ENCODE data around the gene SMCHD1.
"Not testable (repeated sequence)": the region's sequence is repeated elsewhere in the genome, so short reads cannot be mapped to it uniquely, and the experiment has no call there.

SMCHD1 gene

GRCh38 chr18:2651981-2652380 is 3.5 kb upstream of the SMCHD1 start:
- H3K27ac Mint-ChIP-seq, result no peak overlapping the region
- H3K4me1 Mint-ChIP-seq (ENCODE audit: low read depth), result peaks cover 25% of the 10 kb centered on the region
- peaks cover 4% of the 10 kb centered on the region for H3K36me3 Mint-ChIP-seq (ENCODE audit: low read depth)
- no peaks in the 10 kb centered on the region for H3K9me3 Mint-ChIP-seq
- H3K4me3 Mint-ChIP-seq, result no peak overlapping the region
- no peaks in the 10 kb centered on the region for H3K27me3 Mint-ChIP-seq

- H3K4me3 Mint-ChIP-seq, result no peak overlapping the region
- peaks cover 16% of the 10 kb centered on the region for H3K36me3 Mint-ChIP-seq (ENCODE audit: low read depth)
- H3K9me3 Mint-ChIP-seq, result no peaks in the 10 kb centered on the region
- peaks cover 33% of the 10 kb centered on the region for H3K4me1 Mint-ChIP-seq (ENCODE audit: low read depth)
- peak overlapping the region; percentile 58 for H3K27ac Mint-ChIP-seq
- no peaks in the 10 kb centered on the region for H3K27me3 Mint-ChIP-seq
Measured at GRCh38 chr18:2653467-2653866, 2.1 kb upstream of the SMCHD1 start.

DNA sequence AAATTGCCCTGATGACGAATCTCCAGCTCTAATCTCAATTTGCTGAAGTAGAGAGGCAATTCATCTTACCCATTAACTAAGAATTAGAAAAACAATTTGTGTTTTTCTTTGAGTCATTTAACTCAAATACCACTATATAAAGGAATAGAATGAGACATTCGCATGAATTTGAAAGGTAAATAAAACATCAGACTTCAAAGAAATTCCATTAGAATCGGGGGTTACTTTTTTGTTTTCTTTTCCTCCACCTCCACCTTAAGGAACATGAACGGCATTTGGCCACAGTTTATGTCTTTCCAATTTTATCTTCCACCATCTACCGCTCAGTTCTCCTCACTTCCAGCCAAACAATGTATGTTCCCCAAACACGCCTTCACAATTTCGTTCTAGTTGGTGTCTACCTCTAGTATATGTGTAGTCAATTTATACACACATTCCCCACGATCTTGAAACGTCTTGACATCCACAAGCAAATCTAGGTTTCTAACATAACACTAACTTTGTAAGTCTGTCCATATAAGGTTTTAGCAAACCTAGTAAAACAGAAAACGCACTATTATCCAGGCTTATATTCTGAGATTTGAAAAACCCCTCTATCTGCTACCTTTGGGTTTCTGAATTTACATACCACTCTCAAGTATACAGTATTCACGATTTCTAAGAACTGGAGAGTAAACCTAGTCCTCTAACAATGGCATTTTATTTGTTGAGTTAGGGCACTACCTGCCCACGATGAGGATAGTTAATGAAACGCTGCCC is 1.2 kb upstream of the SMCHD1 start:
- Mint-ChIP-seq H3K27me3 (no peaks in the 10 kb centered on the region), H3K36me3 (ENCODE audit: low read depth) (peaks cover 17% of the 10 kb centered on the region), H3K4me1 (ENCODE audit: low read depth) (peaks cover 38% of the 10 kb centered on the region), H3K27ac (peak overlapping the region; percentile 98), H3K4me3 (peak overlapping the region; percentile 90), H3K9me3 (no peaks in the 10 kb centered on the region)

GRCh38 chr18:2654928-2655177 is 673 bp upstream of the SMCHD1 start:
- peak overlapping the region; percentile 98 for H3K27ac Mint-ChIP-seq
- peaks cover 21% of the 10 kb centered on the region for H3K36me3 Mint-ChIP-seq (ENCODE audit: low read depth)
- peaks cover 41% of the 10 kb centered on the region for H3K4me1 Mint-ChIP-seq (ENCODE audit: low read depth)
- no peaks in the 10 kb centered on the region for H3K27me3 Mint-ChIP-seq
- H3K4me3 Mint-ChIP-seq, result peak overlapping the region; percentile 90
- H3K9me3 Mint-ChIP-seq, result no peaks in the 10 kb centered on the region

DNA sequence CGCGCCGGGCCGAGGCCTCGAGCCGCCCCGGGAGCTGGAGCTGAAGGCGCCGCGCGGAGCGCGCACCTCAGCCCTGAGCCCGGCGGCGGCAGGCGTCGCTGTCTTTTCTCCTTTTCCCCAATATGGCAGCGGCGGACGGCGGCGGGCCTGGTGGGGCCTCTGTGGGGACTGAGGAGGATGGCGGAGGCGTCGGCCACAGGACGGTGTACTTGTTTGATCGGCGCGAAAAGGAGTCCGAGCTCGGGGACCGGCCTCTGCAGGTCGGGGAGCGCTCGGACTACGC is 369 bp downstream of the SMCHD1 start:
- peak overlapping the region; percentile 96 for H3K27ac Mint-ChIP-seq
- H3K4me3 Mint-ChIP-seq, result peak overlapping the region; percentile 90
- H3K4me1 Mint-ChIP-seq (ENCODE audit: low read depth), result peaks cover 44% of the 10 kb centered on the region
- no peaks in the 10 kb centered on the region for H3K9me3 Mint-ChIP-seq
- H3K27me3 Mint-ChIP-seq, result no peaks in the 10 kb centered on the region
- H3K36me3 Mint-ChIP-seq (ENCODE audit: low read depth), result peaks cover 24% of the 10 kb centered on the region

- no peaks in the 10 kb centered on the region for H3K27me3 Mint-ChIP-seq
- H3K4me1 Mint-ChIP-seq (ENCODE audit: low read depth), result peaks cover 47% of the 10 kb centered on the region
- peak overlapping the region; percentile 96 for H3K27ac Mint-ChIP-seq
- H3K9me3 Mint-ChIP-seq, result no peaks in the 10 kb centered on the region
- peak overlapping the region; percentile 90 for H3K4me3 Mint-ChIP-seq
- peaks cover 27% of the 10 kb centered on the region for H3K36me3 Mint-ChIP-seq (ENCODE audit: low read depth)
Measured at GRCh38 chr18:2656237-2656980, 883 bp downstream of the SMCHD1 start.

DNA sequence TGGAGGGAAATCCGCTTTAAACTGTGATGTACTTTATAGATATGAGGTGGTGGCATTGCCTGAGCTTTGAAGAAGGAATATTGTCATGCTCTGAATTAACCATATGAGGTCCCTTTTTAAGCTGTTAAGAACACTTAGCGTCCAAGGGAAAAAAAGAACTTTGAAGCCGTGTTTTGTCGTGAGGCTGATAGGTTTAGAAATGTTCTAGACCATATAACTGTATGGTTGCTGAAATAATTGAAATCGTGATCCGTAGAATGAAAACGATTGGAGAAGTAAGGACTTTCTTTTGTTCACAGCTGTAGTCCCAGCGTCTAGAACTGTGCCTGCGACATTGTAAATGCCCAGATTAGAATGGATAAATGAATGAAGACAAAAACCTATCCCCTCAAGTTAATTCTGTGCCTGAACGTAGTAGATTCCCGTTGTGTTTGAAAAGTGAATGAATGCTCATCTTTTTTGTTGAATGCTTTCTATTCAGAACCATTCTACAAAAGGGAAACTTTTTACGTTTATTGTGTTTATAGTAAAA is 1.5 kb downstream of the SMCHD1 start:
- H3K27ac Mint-ChIP-seq, result peak overlapping the region; percentile 96
- peaks cover 49% of the 10 kb centered on the region for H3K4me1 Mint-ChIP-seq (ENCODE audit: low read depth)
- peaks cover 30% of the 10 kb centered on the region for H3K36me3 Mint-ChIP-seq (ENCODE audit: low read depth)
- H3K9me3 Mint-ChIP-seq, result no peaks in the 10 kb centered on the region
- peak overlapping the region; percentile 90 for H3K4me3 Mint-ChIP-seq
- H3K27me3 Mint-ChIP-seq, result no peaks in the 10 kb centered on the region

- Mint-ChIP-seq H3K36me3 (ENCODE audit: low read depth) (peaks cover 38% of the 10 kb centered on the region), H3K27me3 (no peaks in the 10 kb centered on the region), H3K9me3 (no peaks in the 10 kb centered on the region), H3K4me1 (ENCODE audit: low read depth) (peaks cover 55% of the 10 kb centered on the region), H3K4me3 (peak overlapping the region; percentile 90), H3K27ac (peak overlapping the region; percentile 89)
Measured at GRCh38 chr18:2657788-2658458, 2.4 kb downstream of the SMCHD1 start.

GRCh38 chr18:2660849-2661248 is 5.3 kb downstream of the SMCHD1 start:
- not testable (repeated sequence) for H3K27me3 Mint-ChIP-seq, H3K9me3 Mint-ChIP-seq, H3K4me3 Mint-ChIP-seq
- H3K27ac Mint-ChIP-seq, result peak overlapping the region; percentile 87
- peaks cover 60% of the 10 kb centered on the region for H3K36me3 Mint-ChIP-seq (ENCODE audit: low read depth)
- peaks cover 63% of the 10 kb centered on the region for H3K4me1 Mint-ChIP-seq (ENCODE audit: low read depth)

- H3K4me3 Mint-ChIP-seq, H3K27me3 Mint-ChIP-seq, H3K9me3 Mint-ChIP-seq, H3K27ac Mint-ChIP-seq: not testable (repeated sequence)
- peaks cover 68% of the 10 kb centered on the region for H3K4me1 Mint-ChIP-seq (ENCODE audit: low read depth)
- H3K36me3 Mint-ChIP-seq (ENCODE audit: low read depth), result peaks cover 65% of the 10 kb centered on the region
Measured at GRCh38 chr18:2662288-2662687, 6.8 kb downstream of the SMCHD1 start.

GRCh38 chr18:2662990-2663389 is 7.5 kb downstream of the SMCHD1 start:
- no peaks in the 10 kb centered on the region for H3K9me3 Mint-ChIP-seq
- H3K27ac Mint-ChIP-seq, result peak overlapping the region; percentile 78
- H3K4me1 Mint-ChIP-seq (ENCODE audit: low read depth), result peaks cover 64% of the 10 kb centered on the region
- peaks cover 63% of the 10 kb centered on the region for H3K36me3 Mint-ChIP-seq (ENCODE audit: low read depth)
- peak overlapping the region; percentile 54 for H3K4me3 Mint-ChIP-seq
- no peaks in the 10 kb centered on the region for H3K27me3 Mint-ChIP-seq

DNA sequence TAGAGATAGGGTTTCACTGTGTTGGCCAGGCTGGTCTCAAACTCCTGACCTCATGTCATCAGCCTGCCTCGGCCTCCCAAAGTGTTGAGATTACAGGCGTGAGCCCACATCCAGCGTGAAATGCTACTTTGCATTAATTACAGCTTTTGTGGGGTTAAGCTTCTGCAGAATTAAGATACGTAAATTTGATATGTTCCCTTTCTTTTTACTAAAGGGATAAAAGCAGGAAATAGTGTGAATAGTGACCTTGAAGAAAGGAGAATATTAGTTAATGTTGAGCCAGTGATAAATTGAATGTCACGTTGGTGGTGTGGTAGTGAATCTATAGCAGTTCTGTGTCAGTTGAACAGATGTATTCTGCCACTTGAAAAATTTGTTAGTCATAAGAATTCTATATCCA is 16.9 kb downstream of the SMCHD1 start:
- Mint-ChIP-seq H3K27me3 (no peaks in the 10 kb centered on the region), H3K36me3 (ENCODE audit: low read depth) (peaks cover 90% of the 10 kb centered on the region), H3K4me1 (ENCODE audit: low read depth) (peaks cover 47% of the 10 kb centered on the region), H3K27ac (no peak overlapping the region), H3K4me3 (no peak overlapping the region), H3K9me3 (no peaks in the 10 kb centered on the region)

DNA sequence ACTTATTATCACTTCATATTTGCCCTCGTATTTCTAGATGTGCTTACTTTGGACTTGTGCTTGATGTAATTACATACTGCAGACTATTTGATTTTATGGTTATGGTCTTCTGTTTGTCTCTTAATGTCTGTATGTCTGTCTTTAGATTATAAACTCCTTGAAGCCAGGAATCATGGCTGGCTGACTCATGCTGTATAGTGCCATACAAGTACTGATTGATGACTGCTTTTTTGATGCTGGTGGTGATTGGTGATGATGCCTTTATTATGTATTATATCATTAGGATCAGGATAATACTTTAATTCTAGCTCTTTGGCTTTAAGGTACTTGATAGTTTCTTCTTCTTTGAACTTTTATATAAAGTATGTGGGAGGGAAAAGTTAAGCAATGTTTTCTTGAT is 17.3 kb downstream of the SMCHD1 start:
- Mint-ChIP-seq H3K36me3 (ENCODE audit: low read depth) (peaks cover 94% of the 10 kb centered on the region), H3K27me3 (no peaks in the 10 kb centered on the region), H3K27ac (no peak overlapping the region), H3K9me3 (no peaks in the 10 kb centered on the region), H3K4me1 (ENCODE audit: low read depth) (peaks cover 49% of the 10 kb centered on the region), H3K4me3 (no peak overlapping the region)

DNA sequence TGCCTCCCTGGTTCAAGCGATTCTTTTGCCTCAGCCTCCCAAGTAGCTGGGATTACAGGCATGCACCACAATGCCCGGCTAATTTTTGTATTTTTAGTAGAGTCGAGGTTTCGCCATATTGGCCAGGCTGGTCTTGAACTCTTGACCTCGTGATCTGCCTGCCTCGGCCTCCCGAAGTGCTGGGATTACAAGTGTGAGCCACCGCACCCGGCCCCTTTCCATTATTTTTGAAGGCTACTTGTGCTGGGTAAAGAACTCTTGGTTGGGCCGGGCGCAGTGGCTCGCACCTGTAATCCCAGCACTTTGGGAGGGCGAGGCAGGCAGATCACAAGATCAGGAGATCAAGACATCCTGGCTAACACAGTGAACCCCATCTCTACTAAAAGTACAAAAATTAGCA is 23.4 kb downstream of the SMCHD1 start:
- peaks cover 89% of the 10 kb centered on the region for H3K36me3 Mint-ChIP-seq (ENCODE audit: low read depth)
- H3K27ac Mint-ChIP-seq, H3K4me3 Mint-ChIP-seq, H3K27me3 Mint-ChIP-seq, H3K9me3 Mint-ChIP-seq: not testable (repeated sequence)
- H3K4me1 Mint-ChIP-seq (ENCODE audit: low read depth), result peaks cover 63% of the 10 kb centered on the region

GRCh38 chr18:2680216-2680792 is 24.8 kb downstream of the SMCHD1 start:
- no peaks in the 10 kb centered on the region for H3K9me3 Mint-ChIP-seq
- peaks cover 87% of the 10 kb centered on the region for H3K36me3 Mint-ChIP-seq (ENCODE audit: low read depth)
- H3K27me3 Mint-ChIP-seq, result no peaks in the 10 kb centered on the region
- peaks cover 62% of the 10 kb centered on the region for H3K4me1 Mint-ChIP-seq (ENCODE audit: low read depth)
- H3K27ac Mint-ChIP-seq, result peak overlapping the region; percentile 7
- H3K4me3 Mint-ChIP-seq, result no peak overlapping the region

Data from stimulated activated naive CD8-positive, alpha-beta T cell treated with anti-CD3 and anti-CD28 coated beads, Interleukin-15, Interleukin-2, amounts not matched to agents 100 ng/mL and 50 ng/mL, for 24 hours (primary cell).